Right lung (tissue), 5 donors: ENCODE results near the gene ATF7. TPM values are rescaled to one million over a fixed set of nuclear protein-coding genes. Genes with fewer than 3 reads are reported as not detected.

Source experiments
- DNase-seq, 2 donors: peaks; one replicate each; pipeline ENCODE4 v3.0.0-alpha.2; 2013
- polyA plus RNA-seq, 5 donors: library from polyadenylated mRNA; unstranded; fragments of 120-200 nt; gene quantifications; one replicate each; pipeline versions ENCODE4 v1.2.1 to v1.2.3, GENCODE V29; 2013; ENCODE audit warnings: inconsistent platforms in 1 of 5, low replicate concordance in 1 of 5; ENCODE audit not compliant: insufficient read length in 5 of 5, insufficient read depth in 1 of 5

The ATF7 gene
- polyA plus RNA-seq, 5 donors: 50.6 to 77.4 (median 64.1) TPM

- no peak for DNase-seq
Measured at GRCh38 chr12:53532524-53533445, 93.4 kb downstream of the ATF7 start.

- DNase-seq: no peak
Measured at GRCh38 chr12:53532021-53532420, 94.2 kb downstream of the ATF7 start.

GRCh38 chr12:53530920-53531319 lies 95.3 kb downstream of the ATF7 start:
- DNase-seq: no peak

- no peak for DNase-seq
Measured at GRCh38 chr12:53530061-53530460, 96.1 kb downstream of the ATF7 start.

- no peak for DNase-seq
Measured at GRCh38 chr12:53524476-53524875, 101.7 kb downstream of the ATF7 start.

GRCh38 chr12:53523131-53523530 lies 103.1 kb downstream of the ATF7 start:
- DNase-seq: no peak

GRCh38 chr12:53518381-53518780 lies 107.8 kb downstream of the ATF7 start:
- DNase-seq: no peak

- DNase-seq: no peak
Measured at GRCh38 chr12:53516758-53517455, 109.3 kb downstream of the ATF7 start.

GRCh38 chr12:53515291-53515680 lies 110.9 kb downstream of the ATF7 start:
- no peak for DNase-seq

GRCh38 chr12:53514628-53515290 lies 111.4 kb downstream of the ATF7 start:
- peak in 1 of 2 donors; percentile 17 for DNase-seq

- peak in 1 of 2 donors; percentile 31 for DNase-seq
Measured at GRCh38 chr12:53513712-53514410, 112.3 kb downstream of the ATF7 start.

- DNase-seq: no peak
Measured at GRCh38 chr12:53510181-53510812, 115.9 kb downstream of the ATF7 start.

- DNase-seq: peak; percentile 68 to 82
Measured at GRCh38 chr12:53508534-53509170, 117.5 kb downstream of the ATF7 start.

GRCh38 chr12:53507603-53507885 lies 118.6 kb downstream of the ATF7 start:
- no peak for DNase-seq

- no peak for DNase-seq
Measured at GRCh38 chr12:53506881-53507602, 119.1 kb downstream of the ATF7 start, which contains the start of gene NPFF. TSS of gene NPFF (minus strand) at chr12:53507484. CDS start at chr12:53507474, 10 bp downstream.

- no peak for DNase-seq
Measured at GRCh38 chr12:53506450-53506785, 119.8 kb downstream of the ATF7 start.

- DNase-seq: no peak
Measured at GRCh38 chr12:53505555-53506449, 120.4 kb downstream of the ATF7 start.

GRCh38 chr12:53505086-53505485 lies 121.1 kb downstream of the ATF7 start:
- DNase-seq: no peak
